IMR-90 (cell line): ENCODE results near the gene MEF2A. TPM values are rescaled to one million over a fixed set of nuclear protein-coding genes. Genes with fewer than 3 reads are reported as not detected.

ENCODE experiments used
- ATAC-seq: fragments of 200-7000 bp; cut with Tn5 transposase; 2 replicates; pipeline ENCODE4 v1.9.1; 2020; ENCODE audit warnings: low read depth, mild to moderate bottlenecking, moderate library complexity
- BruUV-seq: library from RNA; stranded (reverse); fragments of 400-500 nt; replicated peaks from 2 replicates; lab custom pipeline; 2021; lab: Mats Ljungman, UMichigan
- CTCF ChIA-PET: fragments of 300-600 bp; formaldehyde crosslinking; extraction: SDS; loops from one replicate; lab custom pipeline; 2021; ENCODE audit warnings: antibody characterized with exemption; lab: Yijun Ruan, JAX
- POLR2A ChIA-PET: fragments of 300-600 bp; sonication (Branson Sonifier 250); formaldehyde crosslinking; loops from one replicate; lab custom pipeline; 2022; ENCODE audit warnings: antibody characterized with exemption; ENCODE audit not compliant: unreplicated experiment; lab: Charles Lee
- DNase-seq: peaks from one replicate; pipeline ENCODE4 v3.0.0; 2013
- H2AFZ ChIP-seq: replicated peaks from 2 replicates; pipeline ENCODE3; 2013; ENCODE audit warnings: low read length, mild to moderate bottlenecking; ENCODE audit not compliant: poor library complexity
- H2AK5ac ChIP-seq: 2 replicates; pipeline ENCODE4 v1.6.1; 2013; ENCODE audit warnings: low read depth, low read length, inconsistent platforms
- H2AK9ac ChIP-seq: replicated peaks from 2 replicates; pipeline ENCODE3; 2013; ENCODE audit warnings: mild to moderate bottlenecking, low read depth, low read length, moderate library complexity; ENCODE audit not compliant: poor library complexity
- H2BK120ac ChIP-seq: 2 replicates; pipeline ENCODE4 v1.6.1; 2013; ENCODE audit warnings: low read depth, low read length, inconsistent platforms
- H2BK15ac ChIP-seq: 3 replicates; pipeline ENCODE4 v1.6.1; 2013; ENCODE audit warnings: low read depth, low read length, inconsistent platforms
- H2BK20ac ChIP-seq: 2 replicates; pipeline ENCODE4 v1.6.1; 2013; ENCODE audit warnings: low read depth, mild to moderate bottlenecking, inconsistent platforms, low read length, moderate library complexity
- H2BK5ac ChIP-seq: 2 replicates; pipeline ENCODE4 v1.6.1; 2013; ENCODE audit warnings: mild to moderate bottlenecking, low read depth, low read length, inconsistent platforms; ENCODE audit not compliant: poor library complexity, severe bottlenecking
- H3K14ac ChIP-seq: replicated peaks from 2 replicates; pipeline ENCODE4 v1.6.1; 2013; ENCODE audit warnings: low read depth, low read length, inconsistent platforms
- H3K18ac ChIP-seq: 2 replicates; pipeline ENCODE4 v1.6.1; 2013; ENCODE audit warnings: low read depth, low read length, control low read depth
- H3K23ac ChIP-seq: 2 replicates; pipeline ENCODE4 v1.6.1; 2013; ENCODE audit warnings: low read depth, low read length, inconsistent platforms
- H3K27ac ChIP-seq: 2 replicates; pipeline ENCODE4 v1.5.1; 2013; ENCODE audit warnings: mild to moderate bottlenecking, control low read depth, low read length; ENCODE audit not compliant: insufficient read depth
- H3K27me3 ChIP-seq: 2 replicates; pipeline ENCODE4 v1.6.1; 2013; ENCODE audit warnings: low read length; ENCODE audit not compliant: control insufficient read depth, insufficient read depth
- H3K36me3 ChIP-seq: 2 replicates; pipeline ENCODE4 v1.6.1; 2013; ENCODE audit warnings: low read length, mixed read lengths; ENCODE audit not compliant: control insufficient read depth, insufficient read depth
- H3K4ac ChIP-seq: 2 replicates; pipeline ENCODE4 v1.6.1; 2013; ENCODE audit warnings: low read depth, low read length, inconsistent platforms
- H3K4me1 ChIP-seq: 2 replicates; pipeline ENCODE4 v1.6.1; 2013; ENCODE audit warnings: low read length, mixed read lengths; ENCODE audit not compliant: control insufficient read depth, insufficient read depth
- H3K4me2 ChIP-seq: 2 replicates; pipeline ENCODE4 v1.6.1; 2013; ENCODE audit warnings: low read depth, mild to moderate bottlenecking, control low read depth, low read length, moderate library complexity
- H3K4me3 ChIP-seq: 2 replicates; pipeline ENCODE4 v1.5.1; 2013; ENCODE audit warnings: low read depth, mild to moderate bottlenecking, control low read depth, low read length, moderate library complexity; ENCODE audit not compliant: insufficient read depth
- H3K56ac ChIP-seq: 2 replicates; pipeline ENCODE4 v1.6.1; 2013; ENCODE audit warnings: low read length, inconsistent platforms; ENCODE audit not compliant: insufficient read depth; ENCODE audit errors: extremely low read depth
- H3K79me1 ChIP-seq, 2 experiments: 2 replicates each; pipeline ENCODE4 v1.6.1; 2013; ENCODE audit warnings: low read length in 2 of 2, inconsistent platforms in 1 of 2, low read depth in 1 of 2
- H3K9ac ChIP-seq: 2 replicates; pipeline ENCODE4 v1.6.1; 2013; ENCODE audit warnings: low read depth, low read length, control low read depth
- H3K9me1 ChIP-seq: 2 replicates; pipeline ENCODE4 v1.6.1; 2013; ENCODE audit warnings: low read length, inconsistent platforms; ENCODE audit not compliant: insufficient read depth
- H3K9me3 ChIP-seq: 2 replicates; pipeline ENCODE4 v1.6.1; 2013; ENCODE audit warnings: low read length; ENCODE audit not compliant: control insufficient read depth, insufficient read depth
- H4K20me1 ChIP-seq: 2 replicates; pipeline ENCODE4 v1.6.1; 2013; ENCODE audit warnings: low read length, inconsistent platforms; ENCODE audit not compliant: insufficient read depth
- H4K5ac ChIP-seq: 2 replicates; pipeline ENCODE4 v1.6.1; 2013; ENCODE audit warnings: mild to moderate bottlenecking, low read depth, low read length, control low read depth
- H4K8ac ChIP-seq, 2 experiments: 2 replicates each; pipeline ENCODE4 v1.6.1; 2013; ENCODE audit warnings: low read depth in 2 of 2, low read length in 2 of 2, control low read depth in 1 of 2, inconsistent platforms in 1 of 2
- H4K91ac ChIP-seq: 2 replicates; pipeline ENCODE4 v1.6.1; 2013; ENCODE audit warnings: low read depth, low read length, inconsistent platforms; ENCODE audit not compliant: insufficient read depth
- BHLHE40 ChIP-seq: fragments of 150-350 bp; IDR thresholded peaks from 2 replicates; pipeline ENCODE4 v1.6.1; 2016; ENCODE audit warnings: mild to moderate bottlenecking, low read depth, low read length
- CEBPB ChIP-seq: IDR thresholded peaks from 2 replicates; pipeline ENCODE4 v1.6.1; 2012; ENCODE audit warnings: low read depth, low read length, improper control_type of control experiment
- ELK1 ChIP-seq: fragments of 150-350 bp; IDR thresholded peaks from 2 replicates; pipeline ENCODE4 v1.6.1; 2016; ENCODE audit warnings: low read depth, mild to moderate bottlenecking, low read length, moderate library complexity, borderline replicate concordance
- FOS ChIP-seq: fragments of 150-350 bp; IDR thresholded peaks from 2 replicates; pipeline ENCODE4 v1.6.1; 2016; ENCODE audit warnings: low read depth, low read length
- MAZ ChIP-seq: IDR thresholded peaks from 2 replicates; pipeline ENCODE4 v1.6.1; 2012; ENCODE audit warnings: low read depth, mild to moderate bottlenecking, low read length, improper control_type of control experiment, moderate library complexity, borderline replicate concordance
- NFE2L2 ChIP-seq: fragments of 150-350 bp; IDR thresholded peaks from 2 replicates; pipeline ENCODE4 v1.6.1; 2016; ENCODE audit warnings: low read depth, mild to moderate bottlenecking, low read length
- POLR2A ChIP-seq: IDR thresholded peaks from 2 replicates; pipeline ENCODE4 v1.6.1; 2012; ENCODE audit warnings: mild to moderate bottlenecking, low read depth, low read length
- RFX5 ChIP-seq: IDR thresholded peaks from 2 replicates; pipeline ENCODE4 v1.8.0; 2012; ENCODE audit warnings: low read depth, mild to moderate bottlenecking, low read length, moderate library complexity
- SMC3 ChIP-seq: fragments of 150-350 bp; IDR thresholded peaks from 2 replicates; pipeline ENCODE4 v1.6.1; 2016; ENCODE audit warnings: low read depth, mild to moderate bottlenecking, antibody characterized with exemption, low read length, moderate library complexity
- USF2 ChIP-seq: fragments of 150-350 bp; IDR thresholded peaks from 2 replicates; pipeline ENCODE4 v1.6.1; 2017; ENCODE audit warnings: mild to moderate bottlenecking, antibody characterized with exemption, low read length, low read depth
- WGBS, 2 experiments: methylation state at CpG; one replicate each; pipeline versions ENCODE4 v1.1.5 to v1.1.7; 2013; ENCODE audit warnings: missing lambda C conversion rate in 2 of 2; ENCODE audit not compliant: insufficient read length in 1 of 2; ENCODE audit errors: extremely low coverage in 2 of 2; 5-methylcytosine and 5-hydroxymethylcytosine counted together
- dilution Hi-C: fragments of 300-500 bp; cut with HindIII; formaldehyde crosslinking; loops from one replicate; pipeline ENCODE4 v1.14.3; 2018; ENCODE audit warnings: low sequenced_read_pairs; ENCODE audit not compliant: unreplicated experiment
- in situ Hi-C: fragments of 300-500 bp; cut with MboI; formaldehyde crosslinking; loops from 3 replicates; pipeline ENCODE4 v1.14.3; 2019; ENCODE audit warnings: low sequenced_read_pairs, inconsistent platforms, mixed read lengths
- intact Hi-C: fragments of 100-400 bp; cut with micrococcal nuclease; formaldehyde crosslinking; loops from 2 replicates; pipeline ENCODE4 v1.10.0; 2022
- polyA plus RNA-seq, 3 experiments: library from polyadenylated mRNA; depleted of rRNA; stranded (reverse); fragments of >200 nt; gene quantifications; 2 replicates each; pipeline ENCODE4 v1.2.3, GENCODE V29; 2012; ENCODE audit warnings: low replicate concordance in 1 of 3
- total RNA-seq: library from RNA; depleted of rRNA; stranded (reverse); fragments of >200 nt; gene quantifications from 2 replicates; pipeline ENCODE4 v1.2.3, GENCODE V29; 2012

Gene MEF2A
- total and polyA plus RNA-seq, 2 of the 4 experiments (the other 2 are of a cell fraction): 16.1 to 16.7 TPM

GRCh38 chr15:99719096-99719541, 153.3 kb downstream of the MEF2A start:
- H2AK9ac ChIP-seq: no peak overlapping the region
- no peaks in the 10 kb centered on the region; a peak in 1 of 4 replicates for H3K79me1 ChIP-seq
- H3K4me1 ChIP-seq: no peaks in the 10 kb centered on the region; the same call in none of the 2 replicates
- dilution Hi-C loops: no loop called here
- no peak overlapping the region for H3K18ac ChIP-seq
- H3K36me3 ChIP-seq: peaks cover 8% of the 10 kb centered on the region
- H2BK20ac ChIP-seq: no peak overlapping the region
- in situ Hi-C loops: no loop called here
- no peak overlapping the region; the same call in 1 of the 2 replicates for H3K4me2 ChIP-seq
- no TSS peak for BruUV-seq
- H2BK120ac ChIP-seq: no peak overlapping the region
- no peaks in the 10 kb centered on the region; the same call in 1 of the 2 replicates for H4K20me1 ChIP-seq
- H3K9ac ChIP-seq: no peak overlapping the region
- peak; percentile 87 for DNase-seq
- no peak overlapping the region for H2AFZ ChIP-seq
- H4K5ac ChIP-seq: no peak overlapping the region
- ChIA-PET POLR2A (no interaction called here), CTCF (interaction anchor here (0.5 to 0.8 kb wide), 2 partner anchors 15 to 959 kb away, joined by 3 to 6 read pairs; no protein-coding TSS in a partner anchor)
- H3K56ac ChIP-seq: no peak overlapping the region
- H4K8ac ChIP-seq: no peak overlapping the region
- H3K23ac ChIP-seq: no peak overlapping the region
- H3K9me3 ChIP-seq: no peaks in the 10 kb centered on the region
- no peak overlapping the region for H3K4me3 ChIP-seq
- H3K4ac ChIP-seq: no peak overlapping the region
- H2BK5ac ChIP-seq: no peak overlapping the region
- H3K9me1 ChIP-seq: peaks cover 2% of the 10 kb centered on the region; the same call in 1 of the 2 replicates
- no peaks in the 10 kb centered on the region for H3K27me3 ChIP-seq
- no CpG with 5 or more reads among the region's 5 CpGs for WGBS, 2 experiments
- intact Hi-C loops: no loop called here
- no peak for TF ChIP-seq ELK1
- TF ChIP-seq USF2: no peak
- no peak for TF ChIP-seq CEBPB
- TF ChIP-seq MAZ: no peak
- no peak for TF ChIP-seq RFX5
- no peak for TF ChIP-seq NFE2L2
- TF ChIP-seq SMC3: no peak
- TF ChIP-seq BHLHE40: no peak
- no peak for TF ChIP-seq FOS
- TF ChIP-seq POLR2A: no peak
- H3K27ac ChIP-seq: no peak overlapping the region
- ATAC-seq: peak; percentile 76
- H3K14ac ChIP-seq: no peak overlapping the region
- no peak overlapping the region for H4K91ac ChIP-seq
- H2BK15ac ChIP-seq: no peak overlapping the region
- H2AK5ac ChIP-seq: no peak overlapping the region
